ENCODE data around the gene PAIP2B. TPM values are rescaled to one million over a fixed set of nuclear protein-coding genes. Genes with fewer than 3 reads are reported as not detected.

Gene PAIP2B
- total RNA-seq, 1 donor from 2014 or later = 17.1 TPM

DNA sequence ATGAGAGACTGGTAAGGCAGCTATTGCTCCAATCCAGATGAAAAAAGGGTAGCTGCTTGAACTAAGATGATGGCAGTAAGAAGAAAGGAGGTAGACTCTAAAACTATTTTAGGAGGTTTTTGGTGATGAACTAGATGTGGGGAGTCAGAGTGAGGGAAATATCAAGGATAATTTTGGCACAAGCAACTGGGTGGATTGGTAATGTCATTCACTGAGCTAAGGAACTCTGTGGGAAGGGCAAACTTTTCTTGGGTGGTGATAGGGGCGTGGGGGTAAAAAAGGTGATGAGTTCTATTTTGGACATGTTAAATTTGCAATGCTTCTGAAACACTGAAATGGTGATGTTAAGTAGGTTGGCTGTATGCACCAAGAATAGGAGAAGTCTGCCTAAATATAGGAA, 19.3 kb downstream of the PAIP2B start:
- Mint-ChIP-seq H3K36me3 (no peaks in the 10 kb centered on the region), H3K27me3 (ENCODE audit: insufficient read depth, low read depth) (no peaks in the 10 kb centered on the region), H3K4me1 (no peaks in the 10 kb centered on the region), H3K27ac (no peak overlapping the region), H3K9me3 (no peaks in the 10 kb centered on the region), H3K4me3 (no peak overlapping the region)
- Histone ChIP-seq H3K9ac (no peak overlapping the region), H4K20me1 (ENCODE audit: low read depth) (no peaks in the 10 kb centered on the region), H2AFZ (replicated peaks) (no peak overlapping the region), H3K27ac (no peak overlapping the region), H3K36me3 (no peaks in the 10 kb centered on the region), H3F3A (ENCODE audit: low read depth) (no peaks in the 10 kb centered on the region), H3K27me3 (no peaks in the 10 kb centered on the region), H3K79me2 (ENCODE audit: low read depth) (no peaks in the 10 kb centered on the region), H3K9me3 (ENCODE audit: low read depth) (no peaks in the 10 kb centered on the region), H3K4me1 (no peaks in the 10 kb centered on the region), H3K4me2 (no peak overlapping the region), H3K4me3 (no peak overlapping the region)
- no peak for DNase-seq (ENCODE audit: low spot score)
- TF ChIP-seq, protein P1, sequence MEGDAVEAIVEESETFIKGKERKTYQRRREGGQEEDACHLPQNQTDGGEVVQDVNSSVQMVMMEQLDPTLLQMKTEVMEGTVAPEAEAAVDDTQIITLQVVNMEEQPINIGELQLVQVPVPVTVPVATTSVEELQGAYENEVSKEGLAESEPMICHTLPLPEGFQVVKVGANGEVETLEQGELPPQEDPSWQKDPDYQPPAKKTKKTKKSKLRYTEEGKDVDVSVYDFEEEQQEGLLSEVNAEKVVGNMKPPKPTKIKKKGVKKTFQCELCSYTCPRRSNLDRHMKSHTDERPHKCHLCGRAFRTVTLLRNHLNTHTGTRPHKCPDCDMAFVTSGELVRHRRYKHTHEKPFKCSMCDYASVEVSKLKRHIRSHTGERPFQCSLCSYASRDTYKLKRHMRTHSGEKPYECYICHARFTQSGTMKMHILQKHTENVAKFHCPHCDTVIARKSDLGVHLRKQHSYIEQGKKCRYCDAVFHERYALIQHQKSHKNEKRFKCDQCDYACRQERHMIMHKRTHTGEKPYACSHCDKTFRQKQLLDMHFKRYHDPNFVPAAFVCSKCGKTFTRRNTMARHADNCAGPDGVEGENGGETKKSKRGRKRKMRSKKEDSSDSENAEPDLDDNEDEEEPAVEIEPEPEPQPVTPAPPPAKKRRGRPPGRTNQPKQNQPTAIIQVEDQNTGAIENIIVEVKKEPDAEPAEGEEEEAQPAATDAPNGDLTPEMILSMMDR (IDR thresholded peaks at IDR 0.05) = no peak
- TF ChIP-seq EZH2phosphoT487 (IDR thresholded peaks at IDR 0.05) (no peak), EZH2 (IDR thresholded peaks at IDR 0.05) (no peak)

- no peak overlapping the region for H3K4me2 ChIP-seq
- H3F3A ChIP-seq (ENCODE audit: low read depth) = no peaks in the 10 kb centered on the region
- no peak overlapping the region for H3K27ac Mint-ChIP-seq
- no peaks in the 10 kb centered on the region for H3K27me3 Mint-ChIP-seq (ENCODE audit: insufficient read depth, low read depth)
- no peak overlapping the region for H3K9ac ChIP-seq
- H3K9me3 ChIP-seq (ENCODE audit: low read depth) = no peaks in the 10 kb centered on the region
- no peak for DNase-seq (ENCODE audit: low spot score)
- no peak overlapping the region for H2AFZ ChIP-seq (replicated peaks)
- H3K79me2 ChIP-seq (ENCODE audit: low read depth) = no peaks in the 10 kb centered on the region
- H3K9me3 Mint-ChIP-seq = no peaks in the 10 kb centered on the region
- H3K27me3 ChIP-seq = no peaks in the 10 kb centered on the region
- H3K36me3 Mint-ChIP-seq = no peaks in the 10 kb centered on the region
- no peaks in the 10 kb centered on the region for H3K36me3 ChIP-seq
- H3K4me3 ChIP-seq = no peak overlapping the region
- H3K4me3 Mint-ChIP-seq = no peak overlapping the region
- H3K27ac ChIP-seq = no peak overlapping the region
- no peaks in the 10 kb centered on the region for H3K4me1 Mint-ChIP-seq
- no peaks in the 10 kb centered on the region for H3K4me1 ChIP-seq
- no peaks in the 10 kb centered on the region for H4K20me1 ChIP-seq (ENCODE audit: low read depth)
- no peak for TF ChIP-seq EZH2phosphoT487 (IDR thresholded peaks at IDR 0.05)
- TF ChIP-seq EZH2 (IDR thresholded peaks at IDR 0.05) = no peak
- TF ChIP-seq, protein P1 (IDR thresholded peaks at IDR 0.05) = no peak
Measured at GRCh38 chr2:71206271-71206670, 20.6 kb downstream of the PAIP2B start.

DNA sequence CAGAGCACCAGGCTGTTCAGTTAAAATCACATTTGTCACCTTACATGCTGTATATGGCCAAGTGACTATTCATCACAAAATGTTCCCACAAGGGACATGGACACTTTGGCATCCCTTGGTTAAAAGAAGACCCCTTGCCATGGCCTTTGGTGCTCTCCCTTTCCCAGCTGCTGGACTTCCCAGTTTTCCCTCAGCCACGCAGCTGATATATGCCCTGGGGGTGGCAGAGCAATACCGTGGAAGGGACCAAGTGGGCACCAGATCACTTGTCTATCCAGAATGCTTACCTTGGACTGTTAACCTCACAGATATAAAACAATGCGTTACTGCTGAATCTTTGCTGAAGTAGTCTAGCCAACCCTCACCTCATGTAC, 35.3 kb downstream of the PAIP2B start:
- H3K27ac Mint-ChIP-seq = no peak overlapping the region
- no peaks in the 10 kb centered on the region for H4K20me1 ChIP-seq (ENCODE audit: low read depth)
- peaks cover 7% of the 10 kb centered on the region for H3K9me3 Mint-ChIP-seq
- H3K9ac ChIP-seq = no peak overlapping the region
- H3K36me3 ChIP-seq = peaks cover 5% of the 10 kb centered on the region
- peaks cover 7% of the 10 kb centered on the region for H3K36me3 Mint-ChIP-seq
- no peak for DNase-seq (ENCODE audit: low spot score)
- no peaks in the 10 kb centered on the region for H3K4me1 Mint-ChIP-seq
- H3K9me3 ChIP-seq (ENCODE audit: low read depth) = peaks cover 5% of the 10 kb centered on the region
- H3F3A ChIP-seq (ENCODE audit: low read depth) = no peaks in the 10 kb centered on the region
- H3K79me2 ChIP-seq (ENCODE audit: low read depth) = no peaks in the 10 kb centered on the region
- no peak overlapping the region for H3K27ac ChIP-seq
- H3K4me3 Mint-ChIP-seq = no peak overlapping the region
- peaks cover 2% of the 10 kb centered on the region for H3K27me3 Mint-ChIP-seq (ENCODE audit: insufficient read depth, low read depth)
- no peak overlapping the region for H3K4me2 ChIP-seq
- H3K4me1 ChIP-seq = no peaks in the 10 kb centered on the region
- no peaks in the 10 kb centered on the region for H3K27me3 ChIP-seq
- H2AFZ ChIP-seq (replicated peaks) = no peak overlapping the region
- H3K4me3 ChIP-seq = no peak overlapping the region
- TF ChIP-seq EZH2phosphoT487 (IDR thresholded peaks at IDR 0.05) (no peak), EZH2 (IDR thresholded peaks at IDR 0.05) (no peak)
- TF ChIP-seq, protein P1 (IDR thresholded peaks at IDR 0.05) = no peak
